Measurements from ENCODE around the gene CAMSAP3.

The CAMSAP3 gene

DNA sequence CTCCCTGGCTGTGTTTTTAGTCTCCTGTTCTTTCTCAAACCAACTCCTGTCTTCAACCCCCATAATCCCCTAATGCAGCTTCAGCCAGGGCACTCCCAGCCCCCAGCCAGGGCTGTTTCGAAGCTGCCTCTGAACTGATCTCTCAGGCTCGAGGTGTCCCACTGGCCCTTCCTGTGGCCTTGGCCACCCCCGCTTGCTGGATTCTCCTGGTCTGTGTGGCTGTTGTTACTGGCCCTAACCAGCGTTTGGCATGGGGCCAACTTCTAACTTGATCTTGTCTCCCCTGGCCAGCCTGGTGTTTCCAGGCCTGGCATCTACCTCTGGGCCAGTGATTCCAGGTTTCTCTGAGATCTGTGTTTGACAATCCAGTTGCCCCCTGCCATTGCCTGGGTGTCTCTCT, 22.7 kb downstream of the CAMSAP3 start:
- Histone ChIP-seq H3K9me3 (ENCODE audit: low read length) (no peaks in the 10 kb centered on the region), H4K20me1 (ENCODE audit: insufficient read depth, low read length) (no peaks in the 10 kb centered on the region), H3K36me3 (ENCODE audit: insufficient read depth, low read length) (peaks cover 41% of the 10 kb centered on the region; the same call in 1 of the 2 replicates), H3K27me3 (ENCODE audit: insufficient read depth, low read length) (no peaks in the 10 kb centered on the region), H3K9me2 (ENCODE audit: low read depth, low read length) (no peaks in the 10 kb centered on the region), H3K4me3 (ENCODE audit: low read depth, low read length, poor library complexity, severe bottlenecking) (no peak overlapping the region), H3K4me2 (ENCODE audit: low read length) (no peak overlapping the region), H2AFZ (ENCODE audit: low read length) (no peak overlapping the region), H3K4me1 (ENCODE audit: insufficient read depth, low read length, severe bottlenecking) (no peaks in the 10 kb centered on the region), H3K79me2 (ENCODE audit: insufficient read depth, low read length) (no peaks in the 10 kb centered on the region), H3F3A (ENCODE audit: insufficient read depth, low read length) (no peaks in the 10 kb centered on the region), H3K9ac (ENCODE audit: low read length) (no peak overlapping the region), H3K27ac (ENCODE audit: low read depth, low read length, poor library complexity, severe bottlenecking) (no peak overlapping the region)
- TF ChIP-seq EZH2 (IDR thresholded peaks at IDR 0.05; ENCODE audit: borderline replicate concordance, low read length) (no peak), CTCF (IDR thresholded peaks at IDR 0.05; ENCODE audit: low read length) (no peak)

GRCh38 chr19:7618771-7619510, 23.3 kb downstream of the CAMSAP3 start:
- no peak overlapping the region for H2AFZ ChIP-seq (ENCODE audit: low read length)
- H3K9me2 ChIP-seq (ENCODE audit: low read depth, low read length), result no peaks in the 10 kb centered on the region
- no peaks in the 10 kb centered on the region for H3F3A ChIP-seq (ENCODE audit: insufficient read depth, low read length)
- no peak overlapping the region for H3K4me3 ChIP-seq (ENCODE audit: low read depth, low read length, poor library complexity, severe bottlenecking)
- no peaks in the 10 kb centered on the region for H3K4me1 ChIP-seq (ENCODE audit: insufficient read depth, low read length, severe bottlenecking)
- H3K4me2 ChIP-seq (ENCODE audit: low read length), result no peak overlapping the region
- H4K20me1 ChIP-seq (ENCODE audit: insufficient read depth, low read length), result no peaks in the 10 kb centered on the region
- no peak overlapping the region for H3K9ac ChIP-seq (ENCODE audit: low read length)
- H3K27ac ChIP-seq (ENCODE audit: low read depth, low read length, poor library complexity, severe bottlenecking), result no peak overlapping the region
- no peaks in the 10 kb centered on the region for H3K27me3 ChIP-seq (ENCODE audit: insufficient read depth, low read length)
- H3K36me3 ChIP-seq (ENCODE audit: insufficient read depth, low read length), result peaks cover 41% of the 10 kb centered on the region; the same call in 1 of the 2 replicates
- H3K79me2 ChIP-seq (ENCODE audit: insufficient read depth, low read length), result no peaks in the 10 kb centered on the region
- TF ChIP-seq EZH2 (IDR thresholded peaks at IDR 0.05; ENCODE audit: borderline replicate concordance, low read length), result no peak
- TF ChIP-seq CTCF (IDR thresholded peaks at IDR 0.05; ENCODE audit: low read length), result no peak
- H3K9me3 ChIP-seq (ENCODE audit: low read length), result no peaks in the 10 kb centered on the region

DNA sequence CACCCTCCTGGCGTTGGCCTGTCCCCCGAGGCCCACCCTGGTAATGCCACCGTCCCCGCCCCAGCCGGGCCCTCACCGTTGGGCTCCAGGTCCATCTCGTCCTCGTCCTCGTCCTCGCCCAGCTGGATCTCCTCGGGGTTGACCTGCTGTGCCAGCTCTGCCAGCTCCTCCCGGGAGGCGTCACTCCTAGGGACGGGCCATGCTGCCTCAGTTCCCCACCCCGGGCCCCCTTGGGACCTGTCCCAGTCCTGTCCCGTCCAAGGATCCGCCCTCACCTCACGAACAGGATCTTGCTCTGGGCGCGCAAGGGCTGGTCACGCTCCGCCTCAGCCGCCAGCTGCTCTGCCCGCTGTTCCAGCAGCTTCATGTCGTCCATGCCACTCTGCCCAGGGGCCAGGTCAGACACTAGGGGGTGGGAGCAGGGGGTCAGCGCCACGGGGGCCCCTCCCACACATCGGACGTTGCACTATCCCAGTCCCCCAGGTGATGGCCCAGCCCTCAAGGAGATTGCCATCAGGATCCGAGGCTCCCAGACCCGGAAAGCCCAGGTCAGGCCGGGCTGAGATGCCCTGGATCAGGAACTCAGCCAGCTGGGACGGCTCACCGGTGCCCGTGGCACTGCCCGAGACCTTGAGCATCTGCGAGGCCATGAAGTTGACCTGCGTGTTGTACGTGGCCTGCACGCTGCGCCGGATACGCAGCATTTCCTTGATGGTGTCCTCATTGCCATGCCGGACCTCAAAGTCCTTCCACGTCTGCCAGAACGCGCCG, 24.2 kb downstream of the CAMSAP3 start:
- Histone ChIP-seq H2AFZ (ENCODE audit: low read length) (no peak overlapping the region), H3K4me3 (ENCODE audit: low read depth, low read length, poor library complexity, severe bottlenecking) (no peak overlapping the region)

More for the DNA sequence above, 24.2 kb downstream of the CAMSAP3 start:
- no peak overlapping the region for H3K27ac ChIP-seq (ENCODE audit: low read depth, low read length, poor library complexity, severe bottlenecking)
- no peaks in the 10 kb centered on the region for H3K4me1 ChIP-seq (ENCODE audit: insufficient read depth, low read length, severe bottlenecking)
- H3F3A ChIP-seq (ENCODE audit: insufficient read depth, low read length), result no peaks in the 10 kb centered on the region
- no peaks in the 10 kb centered on the region for H3K9me3 ChIP-seq (ENCODE audit: low read length)
- H3K79me2 ChIP-seq (ENCODE audit: insufficient read depth, low read length), result no peaks in the 10 kb centered on the region
- H3K4me2 ChIP-seq (ENCODE audit: low read length), result no peak overlapping the region
- H3K36me3 ChIP-seq (ENCODE audit: insufficient read depth, low read length), result peaks cover 41% of the 10 kb centered on the region; the same call in 1 of the 2 replicates
- no peaks in the 10 kb centered on the region for H3K27me3 ChIP-seq (ENCODE audit: insufficient read depth, low read length)
- no peak overlapping the region for H3K9ac ChIP-seq (ENCODE audit: low read length)
- no peaks in the 10 kb centered on the region for H3K9me2 ChIP-seq (ENCODE audit: low read depth, low read length)
- TF ChIP-seq EZH2 (IDR thresholded peaks at IDR 0.05; ENCODE audit: borderline replicate concordance, low read length) (no peak), CTCF (IDR thresholded peaks at IDR 0.05; ENCODE audit: low read length) (no peak)
- H4K20me1 ChIP-seq (ENCODE audit: insufficient read depth, low read length), result no peaks in the 10 kb centered on the region
